ENCODE results near the gene TMEM88. TPM values are rescaled to one million over a fixed set of nuclear protein-coding genes. Genes with fewer than 3 reads are reported as not detected.
A peak's percentile ranks its signal among the peaks of the same experiment; 100 is the strongest.

The TMEM88 gene
- total RNA-seq, 2 donors from 2014 or later = 16.8 to 26.8 TPM

DNA sequence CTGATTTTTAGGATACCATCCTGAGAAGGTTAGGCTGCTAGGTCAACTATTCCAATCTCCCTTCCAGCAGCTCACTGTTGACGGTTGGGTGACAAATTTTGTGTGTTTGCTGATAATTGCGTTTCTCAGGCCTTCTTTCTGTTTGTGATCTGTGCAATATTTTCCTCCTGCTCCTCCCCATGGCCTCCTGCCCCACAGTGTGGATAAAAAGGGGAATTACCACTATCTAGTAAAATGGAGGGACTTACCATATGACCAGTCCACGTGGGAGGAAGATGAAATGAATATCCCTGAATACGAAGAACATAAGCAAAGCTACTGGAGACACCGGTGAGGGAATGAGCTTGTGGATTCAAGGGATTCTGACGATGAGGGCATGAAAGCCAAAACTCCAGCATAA lies 42.9 kb downstream of the TMEM88 start:
- 81 to 84% methylated on average over 4 to 6 of the region's 6 CpGs for WGBS, 2 experiments (ENCODE audit: insufficient coverage in 1 of 2, insufficient read length in 1 of 2)
- no peaks in the 10 kb centered on the region for H3K27me3 Mint-ChIP-seq (ENCODE audit: insufficient read depth)
- H3K27ac ChIP-seq (ENCODE audit: low read depth, low read length) = no peak overlapping the region
- H3K4me3 ChIP-seq (ENCODE audit: low read length) = no peak overlapping the region
- peaks cover 7% of the 10 kb centered on the region for H3K4me1 ChIP-seq (ENCODE audit: control insufficient read depth, insufficient read depth, low read length)
- DNase-seq = peak; percentile 35
- H3K9me3 Mint-ChIP-seq = no peaks in the 10 kb centered on the region
- TF ChIP-seq, protein P1, sequence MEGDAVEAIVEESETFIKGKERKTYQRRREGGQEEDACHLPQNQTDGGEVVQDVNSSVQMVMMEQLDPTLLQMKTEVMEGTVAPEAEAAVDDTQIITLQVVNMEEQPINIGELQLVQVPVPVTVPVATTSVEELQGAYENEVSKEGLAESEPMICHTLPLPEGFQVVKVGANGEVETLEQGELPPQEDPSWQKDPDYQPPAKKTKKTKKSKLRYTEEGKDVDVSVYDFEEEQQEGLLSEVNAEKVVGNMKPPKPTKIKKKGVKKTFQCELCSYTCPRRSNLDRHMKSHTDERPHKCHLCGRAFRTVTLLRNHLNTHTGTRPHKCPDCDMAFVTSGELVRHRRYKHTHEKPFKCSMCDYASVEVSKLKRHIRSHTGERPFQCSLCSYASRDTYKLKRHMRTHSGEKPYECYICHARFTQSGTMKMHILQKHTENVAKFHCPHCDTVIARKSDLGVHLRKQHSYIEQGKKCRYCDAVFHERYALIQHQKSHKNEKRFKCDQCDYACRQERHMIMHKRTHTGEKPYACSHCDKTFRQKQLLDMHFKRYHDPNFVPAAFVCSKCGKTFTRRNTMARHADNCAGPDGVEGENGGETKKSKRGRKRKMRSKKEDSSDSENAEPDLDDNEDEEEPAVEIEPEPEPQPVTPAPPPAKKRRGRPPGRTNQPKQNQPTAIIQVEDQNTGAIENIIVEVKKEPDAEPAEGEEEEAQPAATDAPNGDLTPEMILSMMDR (conservative IDR thresholded peaks at IDR 0.05) = peak; percentile 23
- peaks cover 79% of the 10 kb centered on the region for H3K36me3 Mint-ChIP-seq (ENCODE audit: low read depth)
- no peaks in the 10 kb centered on the region for H3K9me3 ChIP-seq (ENCODE audit: control insufficient read depth, low read length)
- peaks cover 7% of the 10 kb centered on the region for H3K4me1 Mint-ChIP-seq
- H3K36me3 ChIP-seq (ENCODE audit: control insufficient read depth, insufficient read depth, low read length) = peaks cover 60% of the 10 kb centered on the region
- no peak overlapping the region for H3K9ac ChIP-seq (ENCODE audit: extremely low read depth, low read length, poor library complexity, severe bottlenecking)
- no peaks in the 10 kb centered on the region for H3K27me3 ChIP-seq (ENCODE audit: control insufficient read depth, insufficient read depth, low read length, poor library complexity, severe bottlenecking)
- H3K4me3 Mint-ChIP-seq = no peak overlapping the region
- H3K27ac Mint-ChIP-seq = no peak overlapping the region

DNA sequence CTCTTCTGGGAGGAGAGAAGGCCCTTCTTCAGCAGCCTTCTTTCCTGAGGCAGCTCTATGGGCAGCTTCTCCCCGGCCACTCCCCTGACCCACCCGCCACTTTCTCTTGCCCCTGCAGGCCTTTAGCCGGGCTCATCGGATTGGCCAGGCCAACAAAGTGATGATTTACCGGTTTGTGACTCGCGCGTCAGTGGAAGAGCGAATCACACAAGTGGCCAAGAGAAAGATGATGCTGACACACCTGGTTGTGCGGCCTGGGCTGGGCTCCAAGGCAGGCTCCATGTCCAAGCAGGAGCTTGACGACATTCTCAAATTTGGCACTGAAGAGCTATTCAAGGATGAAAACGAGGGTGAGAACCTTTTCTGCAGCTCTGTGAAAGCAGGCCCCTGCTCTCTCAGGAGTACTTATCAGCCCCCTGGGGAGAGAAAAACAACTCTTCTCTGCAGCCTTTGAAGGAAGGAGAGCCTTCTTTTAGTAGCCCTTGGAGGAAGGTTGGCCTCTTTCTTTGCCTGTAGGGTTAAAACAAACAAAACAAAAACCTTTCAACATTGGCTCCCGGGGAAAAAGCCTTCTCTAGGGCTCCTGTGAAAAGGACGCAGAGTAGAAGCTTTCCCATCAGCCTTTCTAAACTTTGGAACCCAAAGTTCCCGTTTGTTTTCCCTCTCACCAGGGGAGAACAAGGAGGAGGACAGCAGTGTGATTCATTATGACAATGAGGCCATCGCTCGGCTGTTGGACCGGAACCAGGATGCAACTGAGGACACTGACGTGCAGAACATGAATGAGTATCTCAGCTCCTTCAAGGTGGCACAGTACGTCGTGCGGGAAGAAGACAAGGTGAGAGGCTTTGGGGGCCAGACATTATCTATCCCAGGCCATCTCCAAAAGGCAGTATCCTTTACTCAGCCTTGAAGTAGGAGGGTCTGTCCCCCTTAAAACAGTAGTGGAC lies 48.6 kb downstream of the TMEM88 start:
- peak overlapping the region; percentile 45 for H3K4me3 ChIP-seq (ENCODE audit: low read length)
- H3K4me3 Mint-ChIP-seq = peak overlapping the region; percentile 17
- WGBS, 2 experiments (ENCODE audit: insufficient coverage in 1 of 2, insufficient read length in 1 of 2) = 66 to 73% methylated on average over 17 to 22 of the region's 22 CpGs
- H3K9ac ChIP-seq (ENCODE audit: extremely low read depth, low read length, poor library complexity, severe bottlenecking) = no peak overlapping the region
- no peaks in the 10 kb centered on the region for H3K27me3 Mint-ChIP-seq (ENCODE audit: insufficient read depth)
- peaks cover 7% of the 10 kb centered on the region for H3K4me1 ChIP-seq (ENCODE audit: control insufficient read depth, insufficient read depth, low read length)
- H3K9me3 ChIP-seq (ENCODE audit: control insufficient read depth, low read length) = no peaks in the 10 kb centered on the region
- H3K36me3 ChIP-seq (ENCODE audit: control insufficient read depth, insufficient read depth, low read length) = peaks cover 79% of the 10 kb centered on the region
- peak; percentile 83 for DNase-seq
- TF ChIP-seq, protein P1 (conservative IDR thresholded peaks at IDR 0.05) = no peak
- peaks cover 81% of the 10 kb centered on the region for H3K36me3 Mint-ChIP-seq (ENCODE audit: low read depth)
- no peak overlapping the region for H3K27ac ChIP-seq (ENCODE audit: low read depth, low read length)
- H3K27ac Mint-ChIP-seq = peak overlapping the region; percentile 86
- no peaks in the 10 kb centered on the region for H3K27me3 ChIP-seq (ENCODE audit: control insufficient read depth, insufficient read depth, low read length, poor library complexity, severe bottlenecking)
- H3K4me1 Mint-ChIP-seq = peaks cover 26% of the 10 kb centered on the region
- H3K9me3 Mint-ChIP-seq = no peaks in the 10 kb centered on the region

Other genes with a start within 250 kb of the TMEM88 start
- 10 to 100 TPM; 52.1 to 53.9 TPM for gene FXR2, start 240.2 kb upstream of the TMEM88 start, total RNA-seq
- gene SAT2, start 227.2 kb upstream of the TMEM88 start, total RNA-seq = 100 to 1,000 TPM in 1 of 2 donors, 10 to 100 TPM in 1; 82.7 to 103 TPM
- 1 to 10 TPM in 1 of 2 donors, under 1 TPM in 1; 0.77 to 1.9 TPM for gene SHBG, start 224.9 kb upstream of the TMEM88 start, total RNA-seq
- 1 to 10 TPM; 6.4 to 7.5 TPM for gene ATP1B2, start 204.1 kb upstream of the TMEM88 start, total RNA-seq
- gene TP53, start 167.6 kb upstream of the TMEM88 start, total RNA-seq = 100 to 1,000 TPM; 113 to 130 TPM
- 10 to 100 TPM; 21.7 to 30.8 TPM for gene WRAP53, start 166.6 kb upstream of the TMEM88 start, total RNA-seq
- gene EFNB3, start 149.9 kb upstream of the TMEM88 start, total RNA-seq = 10 to 100 TPM; 12.8 to 15.0 TPM
- gene DNAH2, start 137.3 kb upstream of the TMEM88 start, total RNA-seq = under 1 TPM; 0.42 to 0.69 TPM
- gene KDM6B, start 20.8 kb upstream of the TMEM88 start, total RNA-seq = 10 to 100 TPM; 53.3 to 60.3 TPM
- gene NAA38, start 2.5 kb downstream of the TMEM88 start, total RNA-seq = 10 to 100 TPM; 38.9 to 44.8 TPM
- gene CYB5D1, start 2.9 kb downstream of the TMEM88 start, total RNA-seq = 10 to 100 TPM; 10.6 to 12.9 TPM
- 10 to 100 TPM; 55.0 to 64.1 TPM for gene CHD3, start 33.7 kb downstream of the TMEM88 start, total RNA-seq
- 1 to 10 TPM; 1.1 to 1.6 TPM for gene RNF227, start 61.2 kb downstream of the TMEM88 start, total RNA-seq
- 1 to 10 TPM; 4.0 to 6.5 TPM for gene KCNAB3, start 74.8 kb downstream of the TMEM88 start, total RNA-seq
- 100 to 1,000 TPM; 150 to 170 TPM for gene TRAPPC1, start 76.9 kb downstream of the TMEM88 start, total RNA-seq
- gene CNTROB, start 77.1 kb downstream of the TMEM88 start, total RNA-seq = 10 to 100 TPM; 47.5 to 57.4 TPM
- gene GUCY2D, start 147.5 kb downstream of the TMEM88 start, total RNA-seq = 1 to 10 TPM; 1.2 to 1.6 TPM
- not detected for gene ALOX15B, start 184.0 kb downstream of the TMEM88 start, total RNA-seq
- gene ALOX12B, start 232.7 kb downstream of the TMEM88 start, total RNA-seq = 1 to 10 TPM in 1 of 2 donors, under 1 TPM in 1; 0.95 to 1.2 TPM